ENCODE measurements around the gene MMGT1.

Gene MMGT1

DNA sequence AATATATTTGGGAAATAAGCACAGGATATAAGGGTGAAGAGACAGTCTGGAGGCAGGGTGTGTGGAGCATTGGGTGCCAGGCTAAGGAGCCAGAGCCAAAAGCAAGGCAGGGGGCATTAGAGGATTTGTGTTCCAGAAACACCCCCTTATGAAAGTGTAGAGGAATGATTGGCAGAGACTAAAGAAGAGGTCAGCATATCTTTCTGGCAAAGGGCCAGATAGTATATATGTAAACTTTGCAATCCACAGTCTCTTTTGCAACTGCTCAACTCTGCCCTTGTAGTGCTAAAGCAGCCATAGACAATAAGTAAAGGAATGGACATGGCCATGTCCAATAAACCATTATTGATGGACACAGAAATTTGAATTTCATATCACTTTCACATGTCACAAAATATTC lies 7.9 kb upstream of the MMGT1 start:
- CTCF ChIA-PET = no interaction called here
- H3K36me3 ChIP-seq (ENCODE audit: control insufficient read depth in 2 of 2, insufficient read depth in 1 of 2, low read length in 2 of 2) = no peaks in the 10 kb centered on the region
- no peak overlapping the region for H3K27ac ChIP-seq (ENCODE audit: extremely low read depth, low read depth, low read length)
- H3K9me3 ChIP-seq (ENCODE audit: control insufficient read depth, insufficient read depth, low read depth, low read length) = no peaks in the 10 kb centered on the region; the same call in 1 of the 2 replicates
- no peak for TF ChIP-seq ZBTB48 (tag by site-specific recombination; IDR thresholded peaks at IDR 0.05)
- POLR2A ChIA-PET = interaction anchor here (1.0 kb wide), 1 partner anchor 515 kb away, joined by 5 read pairs; no protein-coding TSS in a partner anchor
- no peak overlapping the region for H3K4me3 ChIP-seq (ENCODE audit: low read depth, low read length)
- H3K4me1 ChIP-seq (ENCODE audit: control insufficient read depth, insufficient read depth, low read length) = no peaks in the 10 kb centered on the region

GRCh38 chrX:135981010-135981409 lies 7.2 kb upstream of the MMGT1 start:
- no peak overlapping the region for H3K4me3 ChIP-seq (ENCODE audit: low read depth, low read length)
- POLR2A ChIA-PET = no interaction called here
- TF ChIP-seq ZNF600 (tag by site-specific recombination; IDR thresholded peaks at IDR 0.05) = no peak
- TF ChIP-seq SETDB1 (IDR thresholded peaks at IDR 0.05; ENCODE audit: insufficient read length, low read length) = no peak

GRCh38 chrX:135977611-135978010 lies 3.8 kb upstream of the MMGT1 start:
- POLR2A ChIA-PET = interaction anchor here (0.6 kb wide), 2 partner anchors 8 to 764 kb away, joined by 3 to 8 read pairs; no protein-coding TSS in a partner anchor
- Histone ChIP-seq H3K27ac (ENCODE audit: extremely low read depth, low read depth, low read length) (no peak overlapping the region), H3K36me3 (ENCODE audit: control insufficient read depth in 2 of 2, insufficient read depth in 1 of 2, low read length in 2 of 2) (no peaks in the 10 kb centered on the region), H3K4me3 (ENCODE audit: low read depth, low read length) (no peak overlapping the region), H3K4me1 (ENCODE audit: control insufficient read depth, insufficient read depth, low read length) (no peaks in the 10 kb centered on the region), H3K9me3 (ENCODE audit: control insufficient read depth, insufficient read depth, low read depth, low read length) (no peaks in the 10 kb centered on the region)
- TF ChIP-seq, protein P1, sequence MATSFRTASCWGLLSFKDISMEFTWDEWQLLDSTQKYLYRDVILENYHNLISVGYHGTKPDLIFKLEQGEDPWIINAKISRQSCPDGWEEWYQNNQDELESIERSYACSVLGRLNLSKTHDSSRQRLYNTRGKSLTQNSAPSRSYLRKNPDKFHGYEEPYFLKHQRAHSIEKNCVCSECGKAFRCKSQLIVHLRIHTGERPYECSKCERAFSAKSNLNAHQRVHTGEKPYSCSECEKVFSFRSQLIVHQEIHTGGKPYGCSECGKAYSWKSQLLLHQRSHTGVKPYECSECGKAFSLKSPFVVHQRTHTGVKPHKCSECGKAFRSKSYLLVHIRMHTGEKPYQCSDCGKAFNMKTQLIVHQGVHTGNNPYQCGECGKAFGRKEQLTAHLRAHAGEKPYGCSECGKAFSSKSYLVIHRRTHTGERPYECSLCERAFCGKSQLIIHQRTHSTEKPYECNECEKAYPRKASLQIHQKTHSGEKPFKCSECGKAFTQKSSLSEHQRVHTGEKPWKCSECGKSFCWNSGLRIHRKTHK (tag by site-specific recombination; IDR thresholded peaks at IDR 0.05) = no peak
- TF ChIP-seq PRDM6 (tag by site-specific recombination; IDR thresholded peaks at IDR 0.05) = peak; percentile 46; the same call in 1 of the 2 replicates
- CTCF ChIA-PET = interaction anchor here (0.7 kb wide), 1 partner anchor 244 kb away, joined by 8 read pairs; no protein-coding TSS in a partner anchor

More at GRCh38 chrX:135981010-135981409, 7.2 kb upstream of the MMGT1 start:
- Histone ChIP-seq H3K27ac (ENCODE audit: extremely low read depth, low read depth, low read length) (no peak overlapping the region), H3K4me1 (ENCODE audit: control insufficient read depth, insufficient read depth, low read length) (no peaks in the 10 kb centered on the region), H3K9me3 (ENCODE audit: control insufficient read depth, insufficient read depth, low read depth, low read length) (no peaks in the 10 kb centered on the region; the same call in 1 of the 2 replicates), H3K36me3 (ENCODE audit: control insufficient read depth in 2 of 2, insufficient read depth in 1 of 2, low read length in 2 of 2) (no peaks in the 10 kb centered on the region)
- CTCF ChIA-PET = no interaction called here

DNA sequence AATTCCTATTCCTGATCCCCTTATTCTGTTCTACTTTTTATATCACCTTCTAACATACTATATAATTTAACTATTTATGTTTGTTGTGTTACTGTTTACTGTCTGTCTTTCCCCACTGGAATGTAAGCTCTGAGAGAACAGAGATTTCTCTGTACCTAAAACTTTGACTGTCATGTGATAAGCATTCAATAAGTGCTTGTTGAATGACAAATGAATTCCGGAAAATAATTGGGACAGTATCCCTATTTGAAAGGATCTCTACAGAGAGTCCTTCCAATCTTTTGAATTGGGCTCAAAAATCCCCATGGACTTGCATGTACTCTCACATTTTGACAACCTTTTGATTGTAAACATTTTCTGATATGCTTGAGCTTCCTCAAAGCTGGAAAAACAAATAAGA lies 1.6 kb upstream of the MMGT1 start:
- Histone ChIP-seq H3K36me3 (ENCODE audit: control insufficient read depth in 2 of 2, insufficient read depth in 1 of 2, low read length in 2 of 2) (no peaks in the 10 kb centered on the region; a peak in 1 of 3 replicates), H3K4me3 (ENCODE audit: low read depth, low read length) (no peak overlapping the region), H3K27ac (ENCODE audit: extremely low read depth, low read depth, low read length) (no peak overlapping the region), H3K4me1 (ENCODE audit: control insufficient read depth, insufficient read depth, low read length) (no peaks in the 10 kb centered on the region), H3K9me3 (ENCODE audit: control insufficient read depth, insufficient read depth, low read depth, low read length) (no peaks in the 10 kb centered on the region)
- CTCF ChIA-PET = interaction anchor here (0.5 kb wide), 1 partner anchor 640 kb away, joined by 5 read pairs; no protein-coding TSS in a partner anchor
- no peak for TF ChIP-seq ZNF112 (tag by site-specific recombination; IDR thresholded peaks at IDR 0.05)
- TF ChIP-seq, protein P2, sequence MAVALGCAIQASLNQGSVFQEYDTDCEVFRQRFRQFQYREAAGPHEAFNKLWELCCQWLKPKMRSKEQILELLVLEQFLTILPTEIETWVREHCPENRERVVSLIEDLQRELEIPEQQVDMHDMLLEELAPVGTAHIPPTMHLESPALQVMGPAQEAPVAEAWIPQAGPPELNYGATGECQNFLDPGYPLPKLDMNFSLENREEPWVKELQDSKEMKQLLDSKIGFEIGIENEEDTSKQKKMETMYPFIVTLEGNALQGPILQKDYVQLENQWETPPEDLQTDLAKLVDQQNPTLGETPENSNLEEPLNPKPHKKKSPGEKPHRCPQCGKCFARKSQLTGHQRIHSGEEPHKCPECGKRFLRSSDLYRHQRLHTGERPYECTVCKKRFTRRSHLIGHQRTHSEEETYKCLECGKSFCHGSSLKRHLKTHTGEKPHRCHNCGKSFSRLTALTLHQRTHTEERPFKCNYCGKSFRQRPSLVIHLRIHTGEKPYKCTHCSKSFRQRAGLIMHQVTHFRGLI (tag by site-specific recombination; IDR thresholded peaks at IDR 0.05) = no peak
- no peak for TF ChIP-seq KLF7 (tag by site-specific recombination; IDR thresholded peaks at IDR 0.05; ENCODE audit: borderline replicate concordance)
- TF ChIP-seq ZNF174 (tag by site-specific recombination; IDR thresholded peaks at IDR 0.05) = no peak
- no peak for TF ChIP-seq ZNF837 (tag by site-specific recombination; IDR thresholded peaks at IDR 0.05)
- no peak for TF ChIP-seq GLI4 (tag by site-specific recombination; IDR thresholded peaks at IDR 0.05)
- TF ChIP-seq PRDM2 (tag by site-specific recombination; IDR thresholded peaks at IDR 0.05; ENCODE audit: borderline replicate concordance) = no peak
- TF ChIP-seq ZNF610 (tag by site-specific recombination; IDR thresholded peaks at IDR 0.05; ENCODE audit: borderline replicate concordance) = no peak
- POLR2A ChIA-PET = no interaction called here
